ENCODE measurements around the gene GDF10.
A peak's percentile ranks its signal among the peaks of the same experiment; 100 is the strongest.

GDF10 gene

GRCh38 chr10:47346581-47347302 lies 46.7 kb downstream of the GDF10 start:
- peak overlapping the region; percentile 2; the same call in 1 of the 2 replicates for H3K27ac ChIP-seq
- TF ChIP-seq CTCF (conservative IDR thresholded peaks at IDR 0.05): no peak

GRCh38 chr10:47347303-47347675 lies 47.3 kb downstream of the GDF10 start:
- TF ChIP-seq CTCF (conservative IDR thresholded peaks at IDR 0.05): no peak
- no peak overlapping the region for H3K27ac ChIP-seq

GRCh38 chr10:47348138-47348651 lies 48.2 kb downstream of the GDF10 start, which contains the start of gene RBP3:
Gene RBP3, plus strand, starts transcription at chr10:47348363. Its CDS starts 122 bp downstream, at chr10:47348485.
- H3K27ac ChIP-seq: no peak within 1 kb of the TSS
- TF ChIP-seq CTCF (conservative IDR thresholded peaks at IDR 0.05): no peak

GRCh38 chr10:47348661-47349470 lies 48.9 kb downstream of the GDF10 start:
- no peak for TF ChIP-seq CTCF (conservative IDR thresholded peaks at IDR 0.05)
- no peak overlapping the region for H3K27ac ChIP-seq

GRCh38 chr10:47349516-47349915 lies 49.5 kb downstream of the GDF10 start:
- no peak overlapping the region for H3K27ac ChIP-seq
- TF ChIP-seq CTCF (conservative IDR thresholded peaks at IDR 0.05): no peak

GRCh38 chr10:47349941-47350371 lies 50.0 kb downstream of the GDF10 start:
- no peak overlapping the region for H3K27ac ChIP-seq
- TF ChIP-seq CTCF (conservative IDR thresholded peaks at IDR 0.05): no peak

Measured in VCaP (cell line).